GM21717 (cell line): ENCODE results near the gene UGGT1.

Source experiments
- ATAC-seq: cut with Tn5 transposase; IDR thresholded peaks from one replicate; pipeline ENCODE4 v1.9.1; 2021; ENCODE audit warnings: mild to moderate bottlenecking, moderate library complexity; ENCODE audit not compliant: unreplicated experiment

Gene UGGT1

DNA sequence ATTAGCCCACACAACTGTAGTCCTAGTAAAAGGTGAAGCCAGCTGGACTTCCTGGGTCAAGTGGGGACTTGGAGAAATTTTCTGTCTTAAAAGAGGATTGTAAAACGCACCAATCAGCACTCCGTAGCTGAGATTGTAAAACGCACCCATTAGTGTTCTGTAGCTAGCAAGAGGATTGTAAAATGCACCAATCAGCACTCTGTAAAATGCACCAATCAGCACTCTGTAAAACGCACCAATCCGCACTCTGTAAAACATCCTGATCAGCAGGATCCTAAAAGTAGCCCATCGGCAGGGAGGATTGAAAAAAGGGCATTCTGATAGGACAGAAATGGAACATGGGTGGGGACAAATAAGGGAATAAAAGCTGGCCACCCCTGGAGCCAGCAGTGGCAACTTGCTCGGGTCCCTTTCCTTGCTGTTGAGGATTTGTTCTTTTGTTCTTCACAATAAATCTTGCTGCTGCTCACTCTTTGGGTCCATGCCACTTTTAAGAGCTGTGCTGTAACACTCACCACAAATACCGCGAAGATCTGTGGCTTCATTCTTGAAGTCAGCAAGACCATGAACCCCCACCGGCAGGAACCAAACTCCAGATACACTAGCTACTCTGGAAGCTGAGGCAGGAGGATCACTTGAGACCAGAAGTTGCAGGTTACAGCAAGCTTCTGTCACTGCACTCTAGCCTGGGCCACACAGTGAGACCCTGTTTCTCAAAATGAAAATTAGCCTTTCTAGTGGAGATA lies 125.1 kb downstream of the UGGT1 start:
- no peak for ATAC-seq

DNA sequence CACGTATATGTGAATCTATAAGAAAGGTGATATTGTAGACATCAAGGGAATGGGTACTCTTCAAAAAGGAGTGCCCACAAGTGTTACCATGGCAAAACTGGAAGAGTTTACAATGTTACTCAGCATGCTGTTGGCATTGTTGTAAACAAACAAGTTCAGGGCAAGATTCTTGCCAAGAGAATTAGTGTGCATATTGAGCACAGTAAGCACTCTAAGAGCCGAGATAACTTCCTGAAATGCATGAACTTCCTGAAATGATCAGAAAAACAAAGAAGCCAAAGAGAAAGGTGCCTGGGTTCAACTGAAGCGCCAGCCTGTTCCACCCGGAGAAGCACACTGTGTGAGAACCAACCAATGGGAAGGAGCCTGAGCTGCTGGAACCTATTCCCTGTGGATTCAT lies 126.7 kb downstream of the UGGT1 start:
- no peak for ATAC-seq

- ATAC-seq: no peak
These were observed 128.9 kb downstream of the UGGT1 start for GRCh38 chr2:128219891-128220290.

DNA sequence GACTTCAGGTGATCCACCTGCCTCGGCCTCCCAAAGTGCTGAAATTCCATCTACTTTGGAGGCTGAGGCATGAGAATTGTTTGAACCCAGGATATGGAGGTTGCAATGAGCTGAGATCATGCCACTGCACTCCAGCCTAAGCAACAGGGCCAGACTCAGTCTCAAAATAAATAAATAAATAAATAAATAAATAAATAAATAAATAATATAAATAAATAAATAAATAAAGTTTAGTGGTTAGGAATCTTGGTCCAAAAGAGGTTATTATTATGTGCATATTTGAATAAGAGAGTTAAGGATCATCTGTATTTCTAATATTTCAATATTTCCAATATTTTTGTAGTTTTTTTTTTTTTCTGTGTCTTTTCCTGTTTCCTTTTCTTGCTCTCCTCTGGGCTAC lies 136.9 kb downstream of the UGGT1 start:
- ATAC-seq: no peak

GRCh38 chr2:128228894-128229293 lies 137.9 kb downstream of the UGGT1 start:
- no peak for ATAC-seq

DNA sequence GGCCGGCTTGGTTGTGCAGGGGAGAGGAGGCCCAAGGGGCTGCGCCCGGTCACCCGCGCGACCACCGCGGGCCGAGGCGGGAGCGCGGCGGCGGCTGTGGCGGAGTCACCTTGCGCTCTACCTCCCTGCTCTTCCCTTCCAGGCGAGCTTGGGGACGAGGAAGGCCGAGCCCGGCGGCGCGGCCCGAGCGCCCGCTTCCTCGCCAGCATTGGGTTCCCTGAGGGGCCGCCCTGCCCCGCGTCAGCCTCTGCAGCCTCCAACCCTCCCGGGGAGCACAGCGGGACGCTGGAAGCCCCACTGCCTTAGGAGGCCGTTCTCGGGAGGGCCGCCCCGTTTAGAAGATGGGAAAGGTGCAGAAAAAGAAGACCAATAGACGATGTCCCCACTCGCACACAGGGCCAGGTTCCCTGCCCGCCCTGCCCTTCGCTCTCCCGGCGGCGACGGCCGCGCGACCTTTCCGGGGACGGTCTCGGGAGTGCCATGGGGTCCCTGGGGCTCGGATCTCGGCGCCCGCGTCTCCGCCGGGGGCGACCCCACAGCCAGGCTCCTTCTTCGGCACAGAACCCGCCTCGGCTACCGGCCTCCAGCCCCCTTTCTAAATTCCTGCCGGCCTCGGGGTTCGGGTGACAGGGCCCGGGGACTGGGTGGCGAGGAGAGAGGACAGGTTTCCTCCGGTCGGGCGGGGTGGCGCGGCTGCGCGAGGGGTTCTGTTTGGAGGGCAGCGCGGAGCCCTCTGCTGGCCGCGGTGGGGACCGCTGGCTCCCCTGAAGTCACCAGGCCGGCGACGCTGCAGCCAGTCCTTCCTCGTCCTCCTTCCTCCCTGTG lies 142.2 kb downstream of the UGGT1 start:
- peak; percentile 98 for ATAC-seq

DNA sequence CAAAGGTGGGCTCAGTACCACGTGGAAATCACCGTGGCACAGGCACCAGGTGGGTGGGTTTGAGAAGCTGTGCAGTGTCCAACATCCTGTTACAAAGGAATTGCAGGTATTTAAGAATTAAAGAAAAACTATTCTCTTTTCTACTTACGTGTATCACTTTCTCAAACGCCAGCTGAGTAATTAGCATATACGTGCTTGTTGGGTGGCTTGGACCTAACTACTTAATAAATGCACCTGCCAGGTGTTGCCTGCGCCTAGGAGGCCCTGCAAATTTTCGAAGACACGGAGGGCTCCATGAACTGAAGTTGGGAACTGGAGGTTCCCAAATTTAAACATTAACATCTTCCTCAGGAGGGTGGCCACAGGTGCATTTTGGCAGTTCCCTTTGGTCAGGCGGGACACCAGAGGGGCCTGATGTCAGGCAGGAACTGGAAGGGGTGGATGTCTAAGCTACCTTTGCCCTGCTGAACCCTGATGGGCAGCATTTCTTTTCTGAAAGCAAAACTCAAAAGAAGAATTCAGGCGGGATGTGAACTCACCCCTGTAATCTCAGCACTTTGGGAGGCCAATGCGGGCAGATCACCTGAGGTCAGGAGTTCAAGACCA lies 142.9 kb downstream of the UGGT1 start:
- no peak for ATAC-seq

- no peak for ATAC-seq
These were observed 143.6 kb downstream of the UGGT1 start for GRCh38 chr2:128234613-128235012.

- ATAC-seq: no peak
These were observed 144.6 kb downstream of the UGGT1 start for GRCh38 chr2:128235581-128235980.

DNA sequence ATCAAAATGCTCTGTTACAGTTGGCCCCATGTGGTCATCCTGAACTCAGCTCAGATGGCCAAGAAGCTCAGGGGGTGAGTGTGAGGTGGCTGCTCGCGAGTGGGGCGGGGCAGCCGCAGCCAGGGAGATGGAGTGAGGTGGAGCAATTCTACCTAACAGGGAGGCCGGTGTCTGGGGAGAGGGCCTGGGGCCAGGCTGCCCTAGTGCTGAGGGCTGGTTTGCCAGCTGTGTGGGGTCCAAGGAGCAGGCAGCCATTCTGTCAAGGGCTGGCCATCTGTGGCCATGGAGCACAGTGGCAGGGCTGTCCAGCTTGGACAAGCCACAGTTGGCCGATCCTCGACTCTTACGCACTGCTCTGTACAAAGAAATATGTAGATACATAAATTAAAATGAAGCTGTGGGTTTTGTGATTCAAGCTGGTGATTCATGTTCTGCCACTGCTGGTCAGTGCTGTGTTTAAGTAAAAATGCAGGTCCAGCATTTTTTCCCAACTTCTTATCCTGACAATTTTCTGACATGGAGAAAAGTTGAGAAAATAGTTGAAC lies 145.6 kb downstream of the UGGT1 start:
- no peak for ATAC-seq

DNA sequence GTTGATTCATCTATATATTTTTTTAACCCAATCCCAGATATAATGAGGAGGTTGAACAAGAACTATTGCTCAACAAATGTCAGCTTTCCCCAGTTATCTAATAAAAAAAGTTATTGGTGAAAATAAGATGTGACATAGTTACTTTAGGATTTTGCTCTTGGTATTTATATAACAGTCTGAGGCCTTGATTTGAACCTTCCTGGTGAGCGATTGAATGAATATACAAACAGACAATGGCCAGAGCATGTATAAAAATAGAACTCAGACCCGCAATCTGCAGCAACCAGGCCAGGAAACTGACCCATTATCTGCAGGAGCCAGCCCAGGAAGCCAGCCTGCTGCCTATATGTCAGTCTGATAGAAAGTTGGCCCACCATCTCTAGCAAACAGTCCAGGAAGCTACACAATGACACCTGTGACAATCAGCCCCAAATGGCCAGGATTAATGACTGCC lies 146.1 kb downstream of the UGGT1 start:
- no peak for ATAC-seq

DNA sequence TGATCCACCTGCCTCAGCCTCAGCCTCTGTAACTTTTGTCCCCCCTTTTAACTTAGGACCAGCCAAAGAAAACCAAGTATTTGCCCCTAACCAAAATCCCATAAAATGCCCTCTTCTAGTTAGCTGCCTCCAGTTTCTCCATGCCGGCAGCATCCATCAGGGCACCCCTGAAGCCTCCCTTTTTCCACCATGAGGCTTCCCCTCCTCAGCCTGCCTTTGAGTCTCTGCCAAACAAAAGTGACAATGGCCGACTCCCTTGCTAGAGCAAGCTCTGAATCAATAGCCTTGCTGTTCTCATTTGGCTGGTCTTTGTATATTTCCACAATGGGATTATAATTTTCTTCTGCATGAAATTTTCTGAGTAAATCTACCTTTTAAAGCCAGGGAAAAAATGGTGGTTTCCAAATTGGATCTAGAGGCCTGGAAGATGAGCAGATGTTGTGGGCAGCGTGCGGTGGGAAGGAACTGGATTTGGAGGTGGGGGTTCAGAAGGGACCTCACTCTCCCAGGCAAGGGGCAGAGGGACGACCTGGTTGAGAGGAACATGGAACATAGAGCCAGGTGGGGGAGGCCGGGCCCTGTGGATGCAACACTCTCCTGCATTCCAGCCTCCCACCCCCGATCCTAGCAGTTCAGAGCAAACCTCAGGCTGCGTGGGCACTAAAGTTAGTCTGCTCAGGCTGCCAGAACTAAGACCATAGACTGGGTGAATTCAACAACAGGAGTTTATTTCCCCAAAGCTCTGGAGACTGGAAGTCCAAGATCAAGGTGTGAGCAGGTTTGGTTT lies 147.1 kb downstream of the UGGT1 start:
- no peak for ATAC-seq

GRCh38 chr2:128241896-128242295 lies 150.9 kb downstream of the UGGT1 start:
- no peak for ATAC-seq
